ENCODE measurements around the gene GIPC3.

DNA sequence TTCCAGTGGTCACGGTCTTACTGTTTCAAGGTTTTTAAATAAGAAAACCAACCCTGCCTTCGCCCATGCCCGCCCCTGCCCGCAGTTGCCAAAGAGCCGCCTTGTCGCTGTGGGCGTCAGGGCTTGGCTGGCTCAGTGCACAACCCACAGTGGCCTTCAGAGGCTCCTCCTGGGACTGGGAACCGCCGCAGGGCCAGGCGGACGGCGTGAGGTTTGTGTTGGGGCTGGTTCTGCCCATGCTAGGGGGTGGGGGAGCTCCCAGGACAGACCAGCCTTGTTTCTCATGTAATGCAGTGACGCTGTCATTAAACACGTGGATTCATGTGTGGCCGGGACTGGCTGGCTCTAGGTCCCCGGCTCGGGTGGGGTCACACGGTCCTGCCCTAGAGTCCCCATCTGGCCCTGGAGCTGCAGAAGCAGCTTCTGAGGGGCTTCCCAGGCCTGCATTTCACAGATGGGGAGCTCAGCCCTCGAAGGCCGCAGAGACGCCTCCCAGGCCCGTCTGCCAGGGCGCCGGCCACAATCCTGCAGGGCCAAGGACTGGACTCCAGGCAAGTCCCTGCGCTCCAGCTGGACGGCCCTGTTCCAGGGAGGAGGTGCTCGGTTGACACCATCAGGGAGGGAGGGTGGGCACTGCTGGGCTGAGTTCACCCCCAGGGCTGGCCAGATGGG is 48.7 kb upstream of the GIPC3 start:
- TF ChIP-seq POLR2AphosphoS5 (IDR thresholded peaks at IDR 0.05; ENCODE audit: low read depth, low read length) (no peak), TAF1 (IDR thresholded peaks at IDR 0.05; ENCODE audit: low read depth, low read length) (no peak), POLR2A (IDR thresholded peaks at IDR 0.05; ENCODE audit: low read depth, low read length) (no peak), PAX5 (IDR thresholded peaks at IDR 0.05; ENCODE audit: insufficient read depth, low read length, severe bottlenecking) (no peak)
